Aorta (tissue), 5 donors: ENCODE measurements around the gene ATP6AP1. TPM values are rescaled to one million over a fixed set of nuclear protein-coding genes. Genes with fewer than 3 reads are reported as not detected.

Source experiments
- ATAC-seq: fragments of 200-7000 bp; cut with Tn5 transposase; one replicate; pipeline ENCODE4 v1.9.1; 2022; ENCODE audit warnings: moderate library complexity; ENCODE audit not compliant: low FRiP score
- DNase-seq, 2 donors: peaks; one replicate each; pipeline ENCODE4 v3.0.0-alpha.2; 2020
- H3K27ac ChIP-seq, 2 donors: one replicate each; pipeline ENCODE4 v1.5.1; 2013; ENCODE audit warnings: low read length in 2 of 2, mild to moderate bottlenecking in 2 of 2, moderate library complexity in 2 of 2, control low read depth in 1 of 2, inconsistent platforms in 1 of 2, low read depth in 1 of 2
- H3K27me3 ChIP-seq, 2 donors: one replicate each; pipeline ENCODE4 v1.6.1; 2013; ENCODE audit warnings: control low read depth in 1 of 2, low read length in 1 of 2, mild to moderate bottlenecking in 1 of 2, moderate library complexity in 1 of 2; ENCODE audit not compliant: insufficient read depth in 2 of 2, control insufficient read depth in 1 of 2
- H3K36me3 ChIP-seq, 2 donors: one replicate each; pipeline ENCODE4 v1.6.1; 2013; ENCODE audit warnings: control low read depth in 1 of 2, low read length in 1 of 2, mild to moderate bottlenecking in 1 of 2; ENCODE audit not compliant: insufficient read depth in 2 of 2, control insufficient read depth in 1 of 2
- H3K4me1 ChIP-seq, 2 donors: one replicate each; pipeline ENCODE4 v1.6.1; 2013; ENCODE audit warnings: low read length in 2 of 2, control low read depth in 1 of 2, mild to moderate bottlenecking in 1 of 2, moderate library complexity in 1 of 2; ENCODE audit not compliant: insufficient read depth in 2 of 2, control insufficient read depth in 1 of 2
- H3K4me3 ChIP-seq, 2 donors: one replicate each; pipeline ENCODE4 v1.5.1; 2013; ENCODE audit warnings: low read length in 2 of 2, control low read depth in 1 of 2, mild to moderate bottlenecking in 1 of 2
- H3K9me3 ChIP-seq: one replicate; pipeline ENCODE4 v1.6.1; 2013; ENCODE audit warnings: mild to moderate bottlenecking, low read length; ENCODE audit not compliant: control insufficient read depth
- WGBS, 2 donors: extraction: QIAGEN DNeasy Blood & Tissue Kit; methylation state at CpG; one replicate each; pipeline ENCODE4 v1.1.7; 2013; 5-methylcytosine and 5-hydroxymethylcytosine counted together
- intact Hi-C, 2 donors: fragments of 100-400 bp; cut with DNase I; formaldehyde crosslinking; loops; one replicate each; pipeline versions ENCODE4 v1.14.2 to v1.15.0; 2022
- polyA plus RNA-seq, 2 donors: library from polyadenylated mRNA; stranded (reverse); fragments of 200-250 nt; gene quantifications; one replicate each; pipeline ENCODE4 v1.2.3, GENCODE V29; 2013
- total RNA-seq, 2 donors: library from RNA; stranded (reverse); fragmentation: NEBNext Ultra II Directional; extraction: Animal tissue kit (Norgen Biotek cat#: 25700); gene quantifications; one replicate each; pipeline ENCODE4 v1.2.1, GENCODE V29; 2021
- donor health status: healthy with polysubstance abuse.
- donor health status: Bipolar disorder and iron deficiency.
- donor health status: DM: no; HTN: no; CAD: no.
- donor health status: DM: no; HTN: no; CAD: no.
- donor health status: DM: yes; HTN: yes; CAD: no.

ATP6AP1 gene
- total and polyA plus RNA-seq, 4 donors, result 44.1 to 77.5 (median 63.4) TPM

- H3K27ac ChIP-seq, result no peak overlapping the region
- WGBS, 2 donors, result 89 to 90% methylated on average over 14 of the region's 14 CpGs
- no peaks in the 10 kb centered on the region for H3K9me3 ChIP-seq
- DNase-seq, result no peak
- H3K4me1 ChIP-seq, result no peaks in the 10 kb centered on the region
- intact Hi-C loops, result no loop called here
- H3K4me3 ChIP-seq, result no peak overlapping the region
- H3K27me3 ChIP-seq, result no peaks in the 10 kb centered on the region
- no peak for ATAC-seq
- peaks cover 0 to 4% of the 10 kb centered on the region in 2 donors for H3K36me3 ChIP-seq
These were observed 20.0 kb downstream of the ATP6AP1 start for GRCh38 chrX:154448484-154448883.

- intact Hi-C loops, result no loop called here
- H3K36me3 ChIP-seq, result peaks cover 0 to 4% of the 10 kb centered on the region in 2 donors
These were observed 21.1 kb downstream of the ATP6AP1 start for GRCh38 chrX:154449618-154450017.

GRCh38 chrX:154450312-154450711 lies 21.8 kb downstream of the ATP6AP1 start:
- ATAC-seq, result no peak

More at GRCh38 chrX:154449618-154450017, 21.1 kb downstream of the ATP6AP1 start:
- DNase-seq (no peak), ATAC-seq (no peak)
- Histone ChIP-seq H3K9me3 (no peaks in the 10 kb centered on the region), H3K27ac (no peak overlapping the region), H3K4me1 (no peaks in the 10 kb centered on the region), H3K4me3 (no peak overlapping the region), H3K27me3 (no peaks in the 10 kb centered on the region)
- WGBS, 2 donors, result 91% methylated on average over 18 of the region's 18 CpGs

GRCh38 chrX:154452823-154453222 lies 24.3 kb downstream of the ATP6AP1 start:
- H3K4me3 ChIP-seq, result no peak overlapping the region
- DNase-seq, result no peak
- no peaks in the 10 kb centered on the region for H3K27me3 ChIP-seq
- H3K36me3 ChIP-seq, result peaks cover 0 to 4% of the 10 kb centered on the region in 2 donors
- H3K9me3 ChIP-seq, result no peaks in the 10 kb centered on the region
- intact Hi-C loops, result no loop called here
- no peaks in the 10 kb centered on the region for H3K4me1 ChIP-seq
- H3K27ac ChIP-seq, result no peak overlapping the region
- WGBS, 2 donors, result 61 to 72% methylated on average over 9 of the region's 9 CpGs
- no peak for ATAC-seq

More at GRCh38 chrX:154450312-154450711, 21.8 kb downstream of the ATP6AP1 start:
- H3K4me3 ChIP-seq, result no peak overlapping the region
- no peak for DNase-seq
- no peak overlapping the region for H3K27ac ChIP-seq
- no peaks in the 10 kb centered on the region for H3K9me3 ChIP-seq
- intact Hi-C loops, result no loop called here
- no peaks in the 10 kb centered on the region for H3K27me3 ChIP-seq
- H3K4me1 ChIP-seq, result no peaks in the 10 kb centered on the region
- peaks cover 0 to 4% of the 10 kb centered on the region in 2 donors for H3K36me3 ChIP-seq
- WGBS, 2 donors, result 87 to 92% methylated on average over 15 to 17 of the region's 17 CpGs

GRCh38 chrX:154457491-154458115 lies 29.1 kb downstream of the ATP6AP1 start:
- Histone ChIP-seq H3K27ac (peak overlapping the region in 1 of 2 donors; percentile 38), H3K36me3 (no peaks in the 10 kb centered on the region), H3K4me1 (no peaks in the 10 kb centered on the region), H3K4me3 (peak overlapping the region; percentile 37 to 88), H3K9me3 (no peaks in the 10 kb centered on the region), H3K27me3 (peaks cover 0 to 2% of the 10 kb centered on the region in 2 donors)
- DNase-seq (no peak), ATAC-seq (peak; percentile 13)
- intact Hi-C loops, result no loop called here
- WGBS, 2 donors, result 3 to 33% methylated on average over 25 to 65 of the region's 65 CpGs

- Histone ChIP-seq H3K27ac (peak within 1 kb of the TSS in 1 of 2 donors; percentile 50), H3K27me3 (peaks cover 0 to 2% of the 10 kb centered on the region in 2 donors), H3K36me3 (no peaks in the 10 kb centered on the region), H3K9me3 (no peaks in the 10 kb centered on the region), H3K4me3 (peak within 1 kb of the TSS; percentile 37 to 88), H3K4me1 (no peaks in the 10 kb centered on the region)
- intact Hi-C loops, result no loop called here
- peak; percentile 72 to 85 for DNase-seq
- ATAC-seq, result peak; percentile 71
- WGBS, 2 donors, result 0 to 37% methylated on average over 31 to 88 of the region's 88 CpGs
These were observed 29.9 kb downstream of the ATP6AP1 start, which contains the start of gene PLXNA3 for GRCh38 chrX:154458116-154458953. PLXNA3 (plus strand) TSS chrX:154458281; CDS start chrX:154460184, 1,903 bp downstream.

- intact Hi-C loops, result no loop called here
These were observed 30.7 kb downstream of the ATP6AP1 start for GRCh38 chrX:154458954-154459778.

GRCh38 chrX:154459832-154460231 lies 31.4 kb downstream of the ATP6AP1 start:
- no peak overlapping the region for H3K27ac ChIP-seq
- intact Hi-C loops, result no loop called here
- H3K4me1 ChIP-seq, result no peaks in the 10 kb centered on the region
- DNase-seq, result peak in 1 of 2 donors; percentile 73
- no peak overlapping the region for H3K4me3 ChIP-seq
- H3K36me3 ChIP-seq, result no peaks in the 10 kb centered on the region
- no peak for ATAC-seq
- H3K9me3 ChIP-seq, result no peaks in the 10 kb centered on the region
- H3K27me3 ChIP-seq, result peaks cover 0 to 2% of the 10 kb centered on the region in 2 donors
- WGBS, 2 donors, result 13 to 46% methylated on average over 12 to 14 of the region's 14 CpGs

More at GRCh38 chrX:154458954-154459778, 30.7 kb downstream of the ATP6AP1 start:
- no peaks in the 10 kb centered on the region for H3K36me3 ChIP-seq
- H3K9me3 ChIP-seq, result no peaks in the 10 kb centered on the region
- no peaks in the 10 kb centered on the region for H3K4me1 ChIP-seq
- H3K27ac ChIP-seq, result peak overlapping the region in 1 of 2 donors; percentile 50
- ATAC-seq (peak; percentile 44), DNase-seq (peak in 1 of 2 donors; percentile 67)
- WGBS, 2 donors, result 5 to 49% methylated on average over 12 to 15 of the region's 15 CpGs
- H3K4me3 ChIP-seq, result peak overlapping the region; percentile 37 to 88
- peaks cover 0 to 2% of the 10 kb centered on the region in 2 donors for H3K27me3 ChIP-seq
